Keratinocyte (primary cell): Measurements from ENCODE around the gene THTPA. TPM values are rescaled to one million over a fixed set of nuclear protein-coding genes. Genes with fewer than 3 reads are reported as not detected.

Source experiments
- DNase-seq: peaks from one replicate; pipeline ENCODE4 v3.0.0-alpha.2; 2011; ENCODE audit warnings: low read depth, missing footprints, low spot score
- FAIRE-seq: peaks from 2 replicates; lab custom pipeline; 2011; peaks lifted over from hg19 to GRCh38; lab: Jason Lieb, UNC
- H2AFZ ChIP-seq: 2 replicates; pipeline ENCODE4 v1.6.0; 2012; ENCODE audit warnings: low read length, control low read depth, inconsistent platforms; ENCODE audit not compliant: control insufficient read depth
- H3K27ac ChIP-seq: 2 replicates; pipeline ENCODE4 v1.5.1; 2011; ENCODE audit warnings: low read length; ENCODE audit not compliant: control insufficient read depth, insufficient read depth
- H3K27me3 ChIP-seq: 3 replicates; pipeline ENCODE4 v1.6.0; 2011; ENCODE audit warnings: low read length; ENCODE audit not compliant: control insufficient read depth, insufficient read depth; ENCODE audit errors: extremely low read depth
- H3K36me3 ChIP-seq, 2 experiments: 2 replicates in 1 of 2; 3 replicates in 1 of 2; pipeline ENCODE4 v1.5.1; 2011; ENCODE audit warnings: low read length in 2 of 2, mild to moderate bottlenecking in 1 of 2; ENCODE audit not compliant: control insufficient read depth in 2 of 2, insufficient read depth in 2 of 2; ENCODE audit errors: extremely low read depth in 1 of 2
- H3K4me1 ChIP-seq: 3 replicates; pipeline ENCODE4 v1.5.1; 2011; ENCODE audit warnings: low read length; ENCODE audit not compliant: control insufficient read depth, insufficient read depth; ENCODE audit errors: extremely low read depth
- H3K4me2 ChIP-seq: 3 replicates; pipeline ENCODE4 v1.6.0; 2011; ENCODE audit warnings: low read depth, low read length; ENCODE audit not compliant: control insufficient read depth, insufficient read depth; ENCODE audit errors: extremely low read depth
- H3K4me3 ChIP-seq, 3 experiments: fragments of 200-600 bp in 1 of 3; sonication (generic) in 1 of 3; 2 replicates in 2 of 3; 3 replicates in 1 of 3; pipeline ENCODE4 v1.5.1; 2011 to 2016; ENCODE audit warnings: low read length in 3 of 3, mild to moderate bottlenecking in 3 of 3, control low read depth in 2 of 3, inconsistent platforms in 1 of 3, low read depth in 1 of 3, mixed read lengths in 1 of 3, mixed run types in 1 of 3, moderate library complexity in 1 of 3; ENCODE audit not compliant: control insufficient read depth in 2 of 3, insufficient read depth in 2 of 3; ENCODE audit errors: extremely low read depth in 1 of 3
- H3K79me2 ChIP-seq: 2 replicates; pipeline ENCODE4 v1.6.0; 2012; ENCODE audit warnings: low read length; ENCODE audit not compliant: control insufficient read depth, insufficient read depth
- H3K9ac ChIP-seq: 3 replicates; pipeline ENCODE4 v1.6.0; 2011; ENCODE audit warnings: low read length; ENCODE audit not compliant: control insufficient read depth, insufficient read depth; ENCODE audit errors: extremely low read depth
- H3K9me1 ChIP-seq: 3 replicates; pipeline ENCODE4 v1.6.0; 2011; ENCODE audit warnings: low read length; ENCODE audit not compliant: control insufficient read depth, insufficient read depth; ENCODE audit errors: extremely low read depth
- H3K9me3 ChIP-seq: 2 replicates; pipeline ENCODE4 v1.5.1; 2012; ENCODE audit warnings: low read depth, low read length; ENCODE audit not compliant: control insufficient read depth
- H4K20me1 ChIP-seq: 3 replicates; pipeline ENCODE4 v1.6.0; 2011; ENCODE audit warnings: low read length; ENCODE audit not compliant: control insufficient read depth, insufficient read depth; ENCODE audit errors: extremely low read depth
- CTCF ChIP-seq, 3 experiments: IDR thresholded peaks in 1 of 3; conservative IDR thresholded peaks in 1 of 3; optimal IDR thresholded peaks in 1 of 3; 2 replicates in 2 of 3; 3 replicates in 1 of 3; pipeline versions ENCODE3 to v1.5.1; 2011; ENCODE audit warnings: low read length in 3 of 3, mild to moderate bottlenecking in 3 of 3, moderate library complexity in 2 of 3, control low read depth in 1 of 3, inconsistent platforms in 1 of 3; ENCODE audit not compliant: insufficient read depth in 2 of 3; ENCODE audit errors: extremely low read depth in 1 of 3
- EZH2 ChIP-seq: IDR thresholded peaks from one replicate; pipeline ENCODE4 v1.6.1; 2012; ENCODE audit warnings: inconsistent platforms, mild to moderate bottlenecking, low read length, moderate library complexity
- dilution Hi-C: fragments of 300-500 bp; cut with MboI; formaldehyde crosslinking; loops from one replicate; pipeline ENCODE4 v1.7.0; 2020; ENCODE audit warnings: low sequenced_read_pairs; ENCODE audit not compliant: extremely low pct_ligation_motif_present
- polyA plus RNA-seq, 5 experiments: library from polyadenylated mRNA; depleted of rRNA in 3 of 5; stranded (reverse) in 3 of 5; stranded (forward) in 1 of 5; unstranded in 1 of 5; fragments of >200 nt; gene quantifications; 1 replicate in 1 of 5; 2 replicates in 3 of 5; 3 replicates in 1 of 5; pipeline versions ENCODE4 v1.2.1 to v1.2.3, GENCODE V29; 2011 to 2012; ENCODE audit warnings: missing spikeins in 2 of 5, low read depth in 1 of 5, low replicate concordance in 1 of 5

Gene THTPA
- polyA plus RNA-seq, 1 donor (not counting 4 experiments of a cell fraction or from before 2014, with no cell fraction given) = 3.2 TPM

DNA sequence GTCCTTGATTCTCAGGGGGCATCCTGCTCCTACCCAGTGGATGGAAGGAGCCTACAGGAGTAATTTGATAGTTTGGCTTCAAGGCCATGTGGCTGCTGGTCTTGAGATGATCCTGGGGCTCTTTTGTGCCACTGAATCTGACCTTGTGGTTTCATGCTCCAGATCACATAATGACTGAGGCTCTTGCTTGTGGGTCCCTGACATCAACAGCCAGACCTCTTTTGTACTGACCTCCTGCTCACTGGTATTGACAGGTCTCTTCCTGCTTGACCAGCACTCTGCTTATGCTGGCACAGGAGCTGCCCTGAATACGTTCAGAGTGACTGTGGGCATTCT, 45.7 kb downstream of the THTPA start:
- Histone ChIP-seq H3K9ac (no peak overlapping the region), H3K79me2 (no peaks in the 10 kb centered on the region), H3K27ac (no peak overlapping the region), H3K4me1 (no peaks in the 10 kb centered on the region), H3K4me3 (no peak overlapping the region), H4K20me1 (no peaks in the 10 kb centered on the region), H3K4me2 (no peak overlapping the region), H2AFZ (no peak overlapping the region), H3K9me1 (no peaks in the 10 kb centered on the region), H3K27me3 (no peaks in the 10 kb centered on the region), H3K36me3 (no peaks in the 10 kb centered on the region), H3K9me3 (no peaks in the 10 kb centered on the region)
- no peak for FAIRE-seq
- TF ChIP-seq EZH2 (no peak), CTCF (optimal IDR thresholded peaks at IDR 0.05 in 1 of 3, IDR thresholded peaks at IDR 0.05 in 1 of 3, conservative IDR thresholded peaks at IDR 0.05 in 1 of 3; ENCODE audit: extremely low read depth in 1 of 3, insufficient read depth in 2 of 3, low read length in 3 of 3) (no peak)
- dilution Hi-C loops = no loop called here
- DNase-seq = no peak

DNA sequence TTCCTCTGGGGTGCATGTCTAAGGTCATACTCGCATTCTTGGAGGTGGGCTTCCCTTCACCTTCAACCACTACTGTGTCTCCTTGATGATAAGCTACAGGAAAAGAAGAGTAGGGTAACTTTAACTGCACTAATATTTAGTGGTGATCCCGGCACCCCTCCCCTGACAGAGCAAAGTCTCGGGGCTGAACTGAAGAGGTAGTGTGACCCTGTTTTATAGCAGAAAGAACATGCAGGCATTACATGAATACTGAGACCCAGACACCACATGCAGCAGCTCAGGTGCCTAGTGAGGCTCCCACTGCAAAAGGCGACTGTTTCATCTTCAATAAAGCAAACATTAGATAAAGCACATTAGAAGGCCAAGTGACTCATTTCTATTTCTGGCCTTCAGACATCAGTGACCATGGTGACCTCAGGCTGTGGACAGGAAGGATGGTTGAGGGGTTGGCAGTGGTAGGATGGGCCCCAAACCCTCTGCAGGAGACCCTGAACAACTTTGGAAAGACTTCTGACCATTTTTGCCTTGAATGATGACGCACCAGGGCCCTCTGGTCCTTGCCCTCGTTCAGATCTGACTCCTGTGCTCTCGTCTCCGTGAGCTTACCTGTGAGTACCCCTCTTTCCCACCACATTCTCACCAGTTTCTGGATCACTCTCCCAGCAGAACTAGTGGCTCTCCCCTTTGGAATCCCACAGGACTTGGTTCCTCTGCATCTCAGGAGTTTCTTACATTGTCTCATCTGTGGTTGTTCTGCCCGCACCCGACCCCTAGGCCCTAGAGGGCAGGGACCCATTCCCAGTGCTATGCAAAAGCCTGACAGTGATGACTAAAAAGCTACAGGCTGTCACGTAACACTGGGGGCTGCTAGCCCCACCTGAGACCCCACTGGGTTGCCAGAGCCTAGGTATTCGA, 46.4 kb downstream of the THTPA start:
- Histone ChIP-seq H3K4me3 (no peak overlapping the region), H3K27me3 (no peaks in the 10 kb centered on the region), H3K4me1 (no peaks in the 10 kb centered on the region), H3K27ac (no peak overlapping the region), H3K9me3 (no peaks in the 10 kb centered on the region), H4K20me1 (no peaks in the 10 kb centered on the region), H2AFZ (no peak overlapping the region), H3K79me2 (no peaks in the 10 kb centered on the region), H3K4me2 (no peak overlapping the region), H3K36me3 (no peaks in the 10 kb centered on the region), H3K9ac (no peak overlapping the region), H3K9me1 (no peaks in the 10 kb centered on the region)
- TF ChIP-seq CTCF (optimal IDR thresholded peaks at IDR 0.05 in 1 of 3, IDR thresholded peaks at IDR 0.05 in 1 of 3, conservative IDR thresholded peaks at IDR 0.05 in 1 of 3; ENCODE audit: extremely low read depth in 1 of 3, insufficient read depth in 2 of 3, low read length in 3 of 3) = no peak
- FAIRE-seq (no peak), DNase-seq (no peak)
- dilution Hi-C loops = no loop called here
